Measurements from ENCODE around the gene SYNC. TPM values are rescaled to one million over a fixed set of nuclear protein-coding genes. Genes with fewer than 3 reads are reported as not detected.
"Not testable (repeated sequence)": the region's sequence is repeated elsewhere in the genome, so short reads cannot be mapped to it uniquely, and the experiment has no call there.

The SYNC gene
- total RNA-seq, 1 donor from 2014 or later = 13.0 TPM

GRCh38 chr1:32706491-32706890 is 3.9 kb upstream of the SYNC start:
- no peak overlapping the region for H3K27ac ChIP-seq
- no peaks in the 10 kb centered on the region for H3K36me3 ChIP-seq
- no peak overlapping the region for H3K4me3 ChIP-seq
- no peak for DNase-seq (ENCODE audit: extremely low spot score in 2 of 2)
- intact Hi-C loops (cut with DNase I) = no loop called here
- peaks cover 25% of the 10 kb centered on the region for H3K4me1 ChIP-seq
- no peaks in the 10 kb centered on the region for H3K9me3 ChIP-seq
- TF ChIP-seq POLR2A (IDR thresholded peaks at IDR 0.05) (no peak), CTCF (IDR thresholded peaks at IDR 0.05) (no peak), POLR2AphosphoS5 (IDR thresholded peaks at IDR 0.05; ENCODE audit: insufficient read depth in 1 of 2, low read depth in 1 of 2) (no peak)
- no peaks in the 10 kb centered on the region for H3K27me3 ChIP-seq

DNA sequence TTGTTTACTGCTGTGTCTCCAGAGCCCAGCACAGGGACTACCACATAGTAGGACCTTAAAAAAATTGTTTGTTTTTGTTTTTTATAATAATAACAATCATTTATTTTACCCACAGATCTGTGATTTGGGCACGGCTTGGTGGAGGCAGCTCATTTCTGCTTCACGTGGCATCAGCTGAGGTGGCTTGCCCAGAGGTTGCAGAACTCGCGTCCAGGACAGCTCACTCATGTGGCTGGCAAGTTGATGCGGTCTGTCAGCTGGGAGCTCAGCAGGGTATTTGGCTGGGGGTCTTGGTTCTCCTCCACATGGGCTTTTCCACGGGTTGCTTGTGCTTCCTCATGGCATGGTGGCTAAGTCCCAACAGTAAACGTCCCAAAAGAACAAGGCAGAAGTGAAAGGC is 2.9 kb upstream of the SYNC start:
- Histone ChIP-seq H3K36me3 (no peaks in the 10 kb centered on the region), H3K4me1 (peaks cover 32% of the 10 kb centered on the region), H3K9me3 (no peaks in the 10 kb centered on the region), H3K4me3 (no peak overlapping the region), H3K27me3 (no peaks in the 10 kb centered on the region), H3K27ac (no peak overlapping the region)
- TF ChIP-seq POLR2A (IDR thresholded peaks at IDR 0.05) = no peak
- intact Hi-C loops (cut with DNase I) = no loop called here
- no peak for DNase-seq (ENCODE audit: extremely low spot score in 2 of 2)

DNA sequence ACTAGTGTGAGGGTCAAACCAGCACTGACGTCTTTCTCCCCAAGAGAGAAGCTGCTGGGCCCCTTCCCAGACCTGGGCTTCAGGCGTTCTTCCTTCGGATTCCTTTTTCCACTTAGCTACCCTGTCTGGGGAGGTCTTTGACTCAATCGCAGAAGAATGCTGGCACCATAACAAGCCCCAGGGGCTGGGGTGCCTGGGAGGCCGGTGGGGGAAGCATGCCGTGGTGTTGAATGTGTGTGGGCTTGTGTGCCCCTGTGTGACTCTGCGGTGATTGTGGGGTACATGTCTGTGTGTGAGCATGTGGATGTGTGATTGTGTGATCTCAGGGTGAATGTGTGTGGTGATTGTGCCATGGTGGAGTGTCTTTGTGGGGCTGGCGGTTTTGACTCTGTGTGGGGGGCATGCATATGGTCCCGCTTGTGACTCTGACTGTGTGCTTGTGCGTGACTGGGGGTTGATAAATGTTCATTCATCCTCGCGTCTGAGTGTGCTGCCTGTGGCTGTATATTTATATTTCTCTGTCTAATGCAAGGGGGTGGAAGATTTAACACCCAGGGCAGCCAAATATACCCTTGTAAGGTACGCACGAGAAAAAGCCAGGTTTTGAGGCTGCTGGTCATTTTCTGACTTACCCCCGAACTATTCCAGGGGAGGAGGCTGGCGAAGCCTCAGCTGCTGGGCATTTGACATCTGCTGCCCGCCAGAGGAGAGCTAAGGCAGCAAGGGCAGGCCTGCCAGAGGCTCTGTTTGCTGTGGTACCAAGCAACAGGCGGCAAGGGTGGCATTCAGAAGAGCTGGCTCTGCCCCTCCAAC is 1.1 kb upstream of the SYNC start:
- Histone ChIP-seq H3K4me1 (peaks cover 32% of the 10 kb centered on the region), H3K27ac (peak overlapping the region; percentile 91), H3K4me3 (peak overlapping the region; percentile 67 to 83), H3K9me3 (no peaks in the 10 kb centered on the region), H3K27me3 (no peaks in the 10 kb centered on the region), H3K36me3 (no peaks in the 10 kb centered on the region)
- intact Hi-C loops (cut with DNase I) = no loop called here
- TF ChIP-seq POLR2A (IDR thresholded peaks at IDR 0.05) (peak in 1 of 2 donors; percentile 9), CTCF (IDR thresholded peaks at IDR 0.05) (no peak)
- DNase-seq (ENCODE audit: extremely low spot score in 2 of 2) = no peak

- Histone ChIP-seq H3K4me3 (peak overlapping the region; percentile 67 to 83), H3K27me3 (no peaks in the 10 kb centered on the region), H3K9me3 (no peaks in the 10 kb centered on the region), H3K36me3 (no peaks in the 10 kb centered on the region), H3K4me1 (peaks cover 32% of the 10 kb centered on the region), H3K27ac (peak overlapping the region; percentile 91)
- intact Hi-C loops (cut with DNase I) = no loop called here
- TF ChIP-seq POLR2A (IDR thresholded peaks at IDR 0.05) = no peak
- TF ChIP-seq CTCF (IDR thresholded peaks at IDR 0.05) = no peak
- no peak for TF ChIP-seq POLR2AphosphoS5 (IDR thresholded peaks at IDR 0.05; ENCODE audit: insufficient read depth in 1 of 2, low read depth in 1 of 2)
- no peak for DNase-seq (ENCODE audit: extremely low spot score in 2 of 2)
Measured at GRCh38 chr1:32701951-32702598, 495 bp downstream of the SYNC start.

DNA sequence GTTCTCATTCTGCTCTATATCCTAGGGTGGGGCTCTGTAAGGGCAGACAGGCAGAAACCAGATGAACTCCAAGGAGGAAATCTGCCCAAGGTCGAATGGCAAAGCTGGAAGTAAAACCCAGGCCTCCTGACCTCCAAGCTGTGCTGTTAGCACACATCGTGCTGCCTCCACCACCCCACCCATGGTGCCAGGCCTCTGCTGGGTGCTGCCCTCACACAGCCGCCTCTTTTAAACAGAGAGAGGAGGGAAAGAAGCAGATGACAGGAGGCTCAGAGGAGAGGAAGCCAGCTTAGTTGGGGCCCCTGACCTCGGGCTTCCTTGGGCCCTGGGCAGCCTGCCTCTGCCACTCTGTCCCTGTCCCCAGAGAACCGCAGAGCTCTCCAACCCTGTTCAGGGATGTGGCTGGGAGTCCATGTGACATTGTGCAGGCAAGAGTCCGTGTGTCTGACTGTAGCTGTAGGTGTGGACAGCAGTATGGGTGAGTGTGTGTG is 1.1 kb downstream of the SYNC start:
- DNase-seq (ENCODE audit: extremely low spot score in 2 of 2) = no peak
- no peak for TF ChIP-seq CTCF (IDR thresholded peaks at IDR 0.05)
- no peak for TF ChIP-seq POLR2AphosphoS5 (IDR thresholded peaks at IDR 0.05; ENCODE audit: insufficient read depth in 1 of 2, low read depth in 1 of 2)
- no peak for TF ChIP-seq POLR2A (IDR thresholded peaks at IDR 0.05)
- intact Hi-C loops (cut with DNase I) = no loop called here
- no peaks in the 10 kb centered on the region for H3K27me3 ChIP-seq
- H3K4me3 ChIP-seq = peak overlapping the region; percentile 67 to 83
- peak overlapping the region; percentile 91 for H3K27ac ChIP-seq
- no peaks in the 10 kb centered on the region for H3K9me3 ChIP-seq
- H3K4me1 ChIP-seq = peaks cover 32% of the 10 kb centered on the region
- H3K36me3 ChIP-seq = no peaks in the 10 kb centered on the region

DNA sequence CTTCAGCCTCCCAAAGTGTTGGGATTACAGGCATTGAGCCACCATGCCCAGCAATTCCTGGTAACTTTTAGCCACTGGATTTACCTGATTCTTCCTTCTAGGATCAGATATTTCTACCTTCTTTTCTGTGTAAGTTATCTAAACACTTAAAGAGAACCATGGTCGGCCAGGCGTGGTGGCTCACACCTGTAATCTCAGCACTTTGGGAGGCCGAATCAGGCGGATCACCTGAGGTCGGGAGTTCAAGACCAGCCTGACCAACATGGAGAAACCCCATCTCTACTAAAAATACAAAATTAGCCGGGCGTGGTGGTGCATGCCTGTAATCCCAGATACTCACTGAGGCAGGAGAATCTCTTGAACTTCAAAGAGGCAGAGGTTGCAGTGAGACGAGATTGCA is 5.6 kb downstream of the SYNC start:
- H3K9me3 ChIP-seq; H3K27ac ChIP-seq; DNase-seq (ENCODE audit: extremely low spot score in 2 of 2); H3K36me3 ChIP-seq; H3K27me3 ChIP-seq; intact Hi-C loops (cut with DNase I); H3K4me3 ChIP-seq: not testable (repeated sequence)
- H3K4me1 ChIP-seq = peaks cover 24% of the 10 kb centered on the region
